ENCODE measurements around the gene MYL10. TPM values are rescaled to one million over a fixed set of nuclear protein-coding genes. Genes with fewer than 3 reads are reported as not detected.

Gene MYL10
- total and polyA plus RNA-seq, 2 donors (not counting 3 experiments of a cell fraction or from before 2014, with no cell fraction given), result not detected

- Histone ChIP-seq H3K79me2 (ENCODE audit: control insufficient read depth, insufficient read depth, low read length) (no peaks in the 10 kb centered on the region), H3K27ac (ENCODE audit: insufficient read depth, low read depth, low read length) (no peak overlapping the region), H3K9ac (replicated peaks; ENCODE audit: extremely low read depth, insufficient read depth, low read length) (no peak overlapping the region), H3K4me3 (replicated peaks in 1 of 3; ENCODE audit: insufficient read depth in 1 of 3, low read depth in 1 of 3, low read length in 3 of 3) (no peak overlapping the region), H3K9me3 (replicated peaks; ENCODE audit: control insufficient read depth, insufficient read depth, low read length) (no peaks in the 10 kb centered on the region), H3K27me3 (ENCODE audit: control insufficient read depth in 2 of 2, insufficient read depth in 2 of 2, low read length in 2 of 2) (peaks cover 0 to 2% of the 10 kb centered on the region in 2 experiments), H3K9me1 (replicated peaks; ENCODE audit: control insufficient read depth, extremely low read depth, insufficient read depth, low read length) (no peaks in the 10 kb centered on the region), H4K20me1 (replicated peaks; ENCODE audit: control insufficient read depth, extremely low read depth, insufficient read depth, low read length) (no peaks in the 10 kb centered on the region), H3K4me1 (ENCODE audit: control insufficient read depth, extremely low read depth, insufficient read depth, low read length) (no peaks in the 10 kb centered on the region), H3K36me3 (ENCODE audit: control insufficient read depth in 2 of 2, extremely low read depth in 1 of 2, insufficient read depth in 2 of 2, low read length in 2 of 2) (no peaks in the 10 kb centered on the region), H3K4me2 (ENCODE audit: insufficient read depth, low read length) (no peak overlapping the region), H2AFZ (ENCODE audit: low read depth, low read length) (no peak overlapping the region)
- TF ChIP-seq GATA2 (IDR thresholded peaks at IDR 0.05; ENCODE audit: insufficient read depth, insufficient read length, low read depth, low read length) (no peak), JUN (IDR thresholded peaks at IDR 0.05; ENCODE audit: borderline replicate concordance, insufficient read depth, insufficient read length, low read depth) (no peak), POLR2A (IDR thresholded peaks at IDR 0.05; ENCODE audit: low read depth, low read length) (no peak)
- FAIRE-seq (no peak), DNase-seq (ENCODE audit: low read depth, low spot score) (no peak)
- intact Hi-C loops (cut with micrococcal nuclease) (no loop called here), dilution Hi-C loops (cut with MboI; ENCODE audit: extremely low pct_ligation_motif_present, low sequenced_read_pairs) (no loop called here)
- CTCF ChIA-PET, result no interaction called here
- POLR2A ChIA-PET, result no interaction called here
- BruUV-seq (replicated peaks), result no TSS peak
Observed at GRCh38 chr7:101664436-101664835, 35.3 kb upstream of the MYL10 start.

- no peak overlapping the region for H3K9ac ChIP-seq (replicated peaks; ENCODE audit: extremely low read depth, insufficient read depth, low read length)
- dilution Hi-C loops (cut with MboI; ENCODE audit: extremely low pct_ligation_motif_present, low sequenced_read_pairs), result no loop called here
- POLR2A ChIA-PET, result no interaction called here
Observed at GRCh38 chr7:101663747-101664146, 34.7 kb upstream of the MYL10 start.

More at GRCh38 chr7:101663747-101664146, 34.7 kb upstream of the MYL10 start:
- DNase-seq (ENCODE audit: low read depth, low spot score), result no peak
- Histone ChIP-seq H3K36me3 (ENCODE audit: control insufficient read depth in 2 of 2, extremely low read depth in 1 of 2, insufficient read depth in 2 of 2, low read length in 2 of 2) (no peaks in the 10 kb centered on the region), H3K27ac (ENCODE audit: insufficient read depth, low read depth, low read length) (no peak overlapping the region), H2AFZ (ENCODE audit: low read depth, low read length) (no peak overlapping the region), H3K9me3 (replicated peaks; ENCODE audit: control insufficient read depth, insufficient read depth, low read length) (no peaks in the 10 kb centered on the region), H3K9me1 (replicated peaks; ENCODE audit: control insufficient read depth, extremely low read depth, insufficient read depth, low read length) (no peaks in the 10 kb centered on the region), H3K79me2 (ENCODE audit: control insufficient read depth, insufficient read depth, low read length) (no peaks in the 10 kb centered on the region), H3K27me3 (ENCODE audit: control insufficient read depth in 2 of 2, insufficient read depth in 2 of 2, low read length in 2 of 2) (peaks cover 0 to 2% of the 10 kb centered on the region in 2 experiments), H4K20me1 (replicated peaks; ENCODE audit: control insufficient read depth, extremely low read depth, insufficient read depth, low read length) (no peaks in the 10 kb centered on the region), H3K4me3 (replicated peaks in 1 of 3; ENCODE audit: insufficient read depth in 1 of 3, low read depth in 1 of 3, low read length in 3 of 3) (no peak overlapping the region), H3K4me1 (ENCODE audit: control insufficient read depth, extremely low read depth, insufficient read depth, low read length) (no peaks in the 10 kb centered on the region), H3K4me2 (ENCODE audit: insufficient read depth, low read length) (no peak overlapping the region)
- no TSS peak for BruUV-seq (replicated peaks)
- CTCF ChIA-PET, result no interaction called here
- intact Hi-C loops (cut with micrococcal nuclease), result no loop called here
- FAIRE-seq, result no peak
- no peak for TF ChIP-seq POLR2AphosphoS5 (IDR thresholded peaks at IDR 0.05; ENCODE audit: insufficient read depth, low read depth, low read length)
- TF ChIP-seq EZH2 (IDR thresholded peaks at IDR 0.05; ENCODE audit: borderline replicate concordance, low read depth, low read length, severe bottlenecking), result no peak
- TF ChIP-seq JUN (IDR thresholded peaks at IDR 0.05; ENCODE audit: borderline replicate concordance, insufficient read depth, insufficient read length, low read depth), result no peak
- no peak for TF ChIP-seq MYC (IDR thresholded peaks at IDR 0.05; ENCODE audit: low read depth, low read length)
- no peak for TF ChIP-seq POLR2A (IDR thresholded peaks at IDR 0.05; ENCODE audit: low read depth, low read length)
- TF ChIP-seq GATA2 (IDR thresholded peaks at IDR 0.05; ENCODE audit: insufficient read depth, insufficient read length, low read depth, low read length), result no peak
- TF ChIP-seq FOS (IDR thresholded peaks at IDR 0.05; ENCODE audit: borderline replicate concordance, insufficient read depth, low read length), result no peak
- TF ChIP-seq CTCF (IDR thresholded peaks at IDR 0.05; ENCODE audit: extremely low read depth in 1 of 2, insufficient read depth in 1 of 2, low read depth in 1 of 2, low read length in 2 of 2), result no peak
- no peak for TF ChIP-seq MAX (IDR thresholded peaks at IDR 0.05; ENCODE audit: insufficient read depth, insufficient read length)

Data from endothelial cell of umbilical vein (primary cell).